ENCODE data around the gene CD24.
A peak's percentile ranks its signal among the peaks of the same experiment; 100 is the strongest.
"Not testable (repeated sequence)": the region's sequence is repeated elsewhere in the genome, so short reads cannot be mapped to it uniquely, and the experiment has no call there.

CD24 gene, protein sequence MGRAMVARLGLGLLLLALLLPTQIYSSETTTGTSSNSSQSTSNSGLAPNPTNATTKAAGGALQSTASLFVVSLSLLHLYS
- total RNA-seq: 0 reads per million in 4 donors

- no peak for DNase-seq
Measured at GRCh38 chr6:106974336-106974998, at the start of gene CD24. TSS of gene CD24 (minus strand) at chr6:106974729. CDS start at chr6:106974646, 83 bp downstream.

DNA sequence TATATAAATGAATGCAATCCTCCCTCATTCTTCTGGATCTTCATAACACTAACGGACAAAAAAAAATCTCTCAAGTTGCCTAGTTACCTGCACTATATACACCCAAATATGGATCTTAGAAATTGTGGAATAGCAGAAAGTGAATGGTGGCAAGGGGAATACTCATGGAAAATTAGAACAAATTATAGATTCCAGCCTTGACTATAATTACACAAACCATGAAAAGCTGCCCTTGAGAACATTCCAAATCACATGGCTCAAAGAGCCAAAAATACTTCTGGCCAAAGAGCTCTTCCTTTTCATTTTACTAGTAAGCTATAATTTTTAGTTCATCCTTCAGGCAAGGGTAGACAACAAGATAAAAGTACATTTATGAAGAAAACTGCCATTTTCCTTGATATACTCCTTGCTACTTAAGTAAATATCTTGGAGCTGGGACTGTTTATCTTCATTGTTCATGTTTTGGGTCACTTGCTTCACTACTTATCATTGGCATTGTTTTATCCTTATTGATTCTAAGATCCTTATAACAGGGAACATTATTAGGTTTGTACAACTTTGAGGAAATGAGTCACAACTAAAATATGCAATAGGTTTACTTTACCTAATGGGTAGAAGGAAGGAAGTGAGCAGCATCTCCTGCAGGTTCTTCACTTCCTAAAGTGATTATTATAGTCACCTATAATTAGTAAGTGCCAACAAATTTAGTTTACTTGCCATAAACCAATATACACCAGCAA, 47.1 kb upstream of the CD24 start:
- no peak for DNase-seq

DNA sequence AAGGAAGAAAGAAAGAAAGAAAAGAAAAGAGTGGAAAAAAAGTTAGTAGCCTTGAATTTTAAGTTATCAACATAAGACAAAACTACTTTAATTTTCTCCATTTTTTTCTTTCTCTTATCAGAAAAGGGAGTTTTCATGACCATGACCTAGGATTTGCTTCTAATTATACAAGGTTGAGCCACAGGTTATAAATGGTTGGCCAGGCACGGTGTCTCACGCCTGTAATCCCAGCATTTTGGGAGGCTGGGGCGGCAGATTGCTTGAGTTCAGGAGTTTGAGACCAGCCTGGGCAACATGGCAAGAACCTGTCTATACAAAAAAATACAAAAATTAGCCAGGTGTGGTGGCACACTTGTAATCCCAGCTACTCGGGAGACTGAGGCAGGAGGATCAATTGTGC, 45.7 kb upstream of the CD24 start:
- no peak for DNase-seq

DNA sequence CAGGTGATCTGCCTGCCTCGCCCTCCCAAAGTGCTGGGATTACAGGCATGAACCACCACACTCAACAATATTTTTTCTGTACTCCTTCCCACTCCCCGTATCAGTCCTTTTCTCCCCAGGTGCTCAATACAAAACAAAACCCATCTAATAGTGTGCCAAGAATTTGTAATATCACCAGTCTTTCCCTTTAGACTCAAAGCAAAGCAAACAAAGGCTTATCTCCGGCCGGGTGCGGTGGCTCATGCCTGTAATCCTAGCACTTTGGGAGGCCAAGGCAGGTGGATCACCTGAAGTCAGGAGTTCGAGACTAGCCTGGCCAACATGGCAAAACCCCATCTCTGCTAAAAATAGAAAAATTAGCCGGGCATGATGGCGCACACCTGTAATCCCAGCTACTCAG, 45.1 kb upstream of the CD24 start:
- not testable (repeated sequence) for DNase-seq

DNA sequence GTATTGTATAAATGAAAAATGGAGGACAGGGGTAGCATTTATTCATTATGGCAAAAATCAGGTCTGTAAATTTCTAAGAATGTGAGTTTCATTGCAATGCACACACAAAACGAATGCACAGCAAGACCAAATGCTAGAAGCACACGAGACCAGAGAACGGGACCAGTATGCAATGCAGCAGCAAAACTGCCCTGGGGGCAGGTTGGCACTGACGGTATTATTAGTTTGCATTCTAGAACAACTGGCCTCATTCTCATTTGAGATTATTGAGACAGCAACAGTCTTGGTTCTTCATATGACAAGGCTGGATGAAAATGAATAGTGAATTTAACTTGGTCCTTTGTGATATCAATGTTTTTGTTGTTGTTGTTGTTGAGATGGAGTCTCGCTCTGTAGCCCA, 44.5 kb upstream of the CD24 start:
- DNase-seq: no peak

DNA sequence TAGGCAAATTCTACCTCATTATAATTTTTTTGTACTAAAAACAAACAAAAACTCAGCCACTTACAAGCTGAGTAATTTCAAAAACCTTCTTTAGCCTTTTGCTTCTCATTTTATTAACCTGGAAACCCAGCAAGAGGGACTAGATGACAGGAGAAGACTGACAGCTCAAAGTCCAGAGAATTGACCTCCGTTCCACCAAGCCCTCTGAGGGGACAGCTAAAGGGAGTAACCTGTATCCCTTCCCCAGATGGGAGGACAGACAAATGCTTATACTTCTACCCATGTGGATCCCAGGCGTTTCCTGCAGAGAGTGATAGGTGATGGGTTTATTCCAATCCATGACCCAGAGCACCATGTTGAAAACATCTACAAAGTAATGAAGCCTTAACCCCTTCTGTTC, 35.0 kb upstream of the CD24 start:
- no peak for DNase-seq

DNA sequence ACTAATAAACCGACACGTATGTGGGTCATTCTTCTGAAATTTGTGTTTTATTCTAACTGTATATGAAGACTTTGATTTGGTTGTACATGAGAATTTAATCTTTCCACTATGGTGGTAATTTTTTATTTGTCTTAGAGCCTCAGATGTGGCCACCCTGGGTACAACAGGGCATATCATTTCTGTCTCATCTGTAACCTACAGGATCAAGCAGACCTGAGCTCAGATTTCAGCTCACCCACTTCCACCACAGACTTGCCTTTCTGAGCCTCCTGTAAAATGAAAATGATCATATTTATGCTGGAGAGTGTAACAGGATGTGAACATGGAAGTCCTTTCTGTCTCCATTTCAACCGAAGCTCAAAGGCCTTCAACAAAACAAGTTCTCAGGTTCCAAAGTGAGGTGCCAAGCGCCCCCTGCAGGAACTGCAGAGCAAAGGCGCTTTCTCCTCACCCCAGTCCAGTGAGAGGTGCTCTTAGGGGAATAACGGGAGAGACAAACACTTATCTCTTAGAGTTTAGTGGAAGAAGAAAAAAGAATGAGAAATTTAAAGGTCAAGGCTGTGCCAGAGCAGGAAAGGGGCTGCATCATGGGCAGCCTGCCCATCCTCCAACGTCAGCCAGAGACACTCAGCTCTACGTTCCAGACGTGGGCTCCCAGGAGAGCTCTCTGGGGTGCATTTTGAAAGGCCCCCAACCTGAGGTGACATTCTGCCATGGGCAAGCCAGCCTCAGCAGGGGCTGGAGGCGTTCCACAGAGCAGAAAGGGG, 23.0 kb upstream of the CD24 start:
- DNase-seq: peak in 3 of 5 donors; percentile 20 to 55 (median 30)

GRCh38 chr6:106995640-106996039, 21.1 kb upstream of the CD24 start:
- DNase-seq: no peak

DNA sequence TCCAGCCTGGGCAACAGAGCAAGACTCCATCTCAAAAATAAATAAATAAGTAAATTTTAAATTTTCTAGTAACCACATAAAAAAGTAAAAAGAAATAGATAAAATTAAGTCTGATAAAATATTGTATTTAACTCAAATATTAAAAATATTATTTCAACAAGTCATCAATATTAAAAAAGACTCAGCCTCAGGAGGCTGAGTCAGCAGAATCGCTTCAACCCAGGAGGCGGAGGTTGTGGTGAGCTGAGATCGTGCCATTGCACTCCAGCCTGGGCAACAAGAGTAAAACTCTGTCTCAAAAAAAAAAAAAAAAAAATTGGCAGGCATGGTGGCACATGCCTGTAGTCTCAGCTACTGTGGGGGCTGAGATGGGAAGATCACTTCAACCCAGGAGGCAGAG, 15.2 kb upstream of the CD24 start:
- not testable (repeated sequence) for DNase-seq

DNA sequence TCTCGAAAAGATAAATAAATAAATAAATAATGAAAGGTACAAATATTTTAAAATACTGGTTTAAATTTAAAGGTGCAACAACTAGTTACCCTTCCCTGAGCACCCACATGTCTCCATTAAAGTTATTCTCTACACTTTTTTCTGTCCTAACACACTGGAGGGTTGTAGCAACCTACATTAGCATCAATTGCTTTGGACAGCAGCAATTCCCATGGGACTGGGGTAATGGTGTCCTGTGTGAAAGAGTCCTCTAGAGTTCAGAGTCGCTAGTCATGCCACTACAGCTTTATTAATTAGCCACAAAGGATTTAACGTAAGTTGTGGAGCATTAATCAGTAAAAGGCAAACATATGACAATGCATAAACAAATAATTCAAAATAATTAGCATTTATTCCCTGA, 14.1 kb upstream of the CD24 start:
- DNase-seq: no peak

- DNase-seq: no peak
Measured at GRCh38 chr6:106981926-106982325, 7.4 kb upstream of the CD24 start.

GRCh38 chr6:106980926-106981325, 6.4 kb upstream of the CD24 start:
- DNase-seq: no peak

DNA sequence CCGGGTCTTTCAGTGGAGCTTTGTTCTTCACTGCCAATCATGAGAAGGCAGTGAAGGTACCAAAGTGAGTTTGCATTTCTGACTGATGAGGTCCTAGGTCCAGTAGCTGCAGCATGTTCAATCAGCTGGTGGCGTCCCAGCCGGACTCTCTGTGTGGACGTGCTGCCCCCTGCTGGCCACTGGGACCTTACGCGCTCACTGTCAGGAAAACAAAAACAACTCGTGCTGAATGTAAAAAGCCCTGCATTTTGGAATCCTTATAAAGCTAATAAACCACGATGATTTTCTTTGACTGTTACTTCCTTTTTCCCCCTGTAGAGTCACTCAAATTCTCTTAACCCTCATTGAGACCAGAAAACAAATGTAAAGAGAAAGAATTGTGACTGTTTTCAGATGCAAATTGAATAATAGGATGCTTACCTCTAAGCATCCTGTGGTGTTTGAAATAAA, 4.9 kb upstream of the CD24 start:
- peak; percentile 43 to 75 (median 63) for DNase-seq

- DNase-seq: no peak
Measured at GRCh38 chr6:106977246-106977645, 2.7 kb upstream of the CD24 start.

GRCh38 chr6:106976270-106976669, 1.7 kb upstream of the CD24 start:
- no peak for DNase-seq

DNA sequence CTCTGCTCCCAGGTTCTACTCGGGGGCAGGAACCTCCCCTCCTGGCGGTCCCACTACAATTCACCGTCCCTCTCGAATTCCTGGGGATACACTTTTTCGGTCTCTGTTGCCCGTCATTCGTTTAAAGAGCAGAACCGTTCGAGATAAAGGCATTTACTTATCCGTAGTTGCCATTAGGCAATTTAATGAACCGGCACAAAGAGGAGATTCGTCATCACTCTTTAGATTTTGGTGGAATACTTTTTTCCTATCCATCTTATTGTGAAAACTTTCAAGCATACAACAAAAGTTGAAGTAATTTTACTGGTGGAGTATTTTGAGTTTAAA, 1.2 kb upstream of the CD24 start:
- no peak for DNase-seq

DNA sequence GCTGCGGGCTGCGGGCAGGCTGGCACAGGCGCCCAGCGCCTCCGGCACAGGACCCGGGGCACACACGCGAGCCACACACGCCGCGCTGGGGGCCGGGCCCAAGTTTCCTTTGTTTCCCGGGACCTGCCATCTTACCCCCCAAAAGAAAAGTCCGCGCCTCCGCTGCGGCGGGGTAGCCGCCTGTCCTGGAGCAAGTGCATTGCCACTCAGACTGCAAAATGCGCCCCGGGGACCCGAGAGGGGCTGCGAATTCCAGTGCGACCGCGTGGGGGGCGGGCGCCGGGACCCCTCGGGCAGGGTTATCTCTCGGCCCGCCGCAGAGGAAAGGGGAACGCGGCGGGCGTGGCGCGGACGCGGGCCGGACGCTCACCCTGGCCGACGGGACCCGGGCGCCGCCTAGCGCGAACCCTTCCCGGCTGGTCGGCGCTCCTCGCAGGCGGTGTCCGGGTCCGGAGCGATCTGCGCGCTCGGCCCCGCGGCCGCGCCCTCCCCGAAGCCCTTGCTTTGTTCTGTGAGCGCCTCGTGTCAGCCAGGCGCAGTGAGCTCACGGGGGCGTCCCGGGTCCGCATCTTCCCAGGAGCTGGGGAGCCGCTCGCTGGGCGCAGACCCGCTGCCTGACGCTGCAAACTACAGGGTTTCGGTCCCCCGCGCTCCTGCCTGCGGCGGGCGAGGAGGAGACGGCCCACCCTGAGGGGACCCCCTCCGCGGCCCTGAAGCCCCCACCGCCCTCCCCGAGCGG, 639 bp upstream of the CD24 start:
- no peak for DNase-seq

GRCh38 chr6:106973836-106974335, 643 bp downstream of the CD24 start:
- DNase-seq: no peak

- no peak for DNase-seq
Measured at GRCh38 chr6:106973018-106973835, 1.3 kb downstream of the CD24 start.

DNA sequence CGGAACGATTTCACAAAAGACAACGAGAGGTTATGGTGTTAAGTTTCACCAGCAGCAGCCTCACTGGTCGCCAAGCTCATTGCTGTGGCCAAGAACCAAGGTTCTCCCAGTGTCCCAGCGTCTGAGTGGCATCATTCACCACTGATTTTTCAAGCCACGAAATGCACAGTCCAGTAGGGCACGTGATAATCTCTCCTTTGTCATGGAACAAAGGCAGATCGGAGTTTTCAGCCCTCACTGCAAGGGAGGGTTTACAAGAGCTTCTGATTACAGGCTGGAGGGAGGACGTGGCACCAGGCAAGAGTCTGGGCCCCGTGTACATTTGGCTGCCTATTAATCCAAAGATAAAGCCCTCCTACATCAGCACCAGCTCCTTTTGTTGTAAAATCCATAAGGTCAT, 2.0 kb downstream of the CD24 start:
- DNase-seq: no peak

DNA sequence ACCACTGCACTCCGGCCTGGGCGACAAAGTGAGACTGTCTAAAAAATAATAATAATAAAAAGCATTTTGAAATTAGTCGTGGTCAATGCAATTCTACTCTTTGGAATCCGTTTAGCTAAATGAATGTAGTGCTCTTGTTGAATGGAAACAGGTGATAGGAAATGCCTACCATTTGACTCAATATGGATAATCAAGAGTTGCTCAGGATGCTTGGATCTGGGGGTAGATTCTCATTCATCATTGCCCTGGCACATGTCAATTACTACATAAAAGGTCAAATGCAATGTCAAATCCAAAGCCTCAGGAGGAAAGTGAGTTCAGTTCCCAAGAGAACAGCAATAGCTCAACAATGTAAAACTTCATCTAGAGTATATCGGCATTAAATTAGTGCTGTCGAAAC, 3.8 kb downstream of the CD24 start:
- not testable (repeated sequence) for DNase-seq

All from T-helper 1 cell (primary cell).